HFFc6 (cell line): ENCODE results near the gene C20orf96. TPM values are rescaled to one million over a fixed set of nuclear protein-coding genes. Genes with fewer than 3 reads are reported as not detected.
"Not testable (repeated sequence)": the region's sequence is repeated elsewhere in the genome, so short reads cannot be mapped to it uniquely, and the experiment has no call there.

Experiments
- DNase-seq: peaks from one replicate; pipeline ENCODE4 v3.0.0-alpha.2; 2018
- H3K27ac Mint-ChIP-seq: 2 replicates; pipeline ENCODE4 v1.8.0; 2020; ENCODE audit warnings: mild to moderate bottlenecking, mixed read lengths
- H3K27me3 Mint-ChIP-seq: 2 replicates; pipeline ENCODE4 v1.8.0; 2021; ENCODE audit warnings: mild to moderate bottlenecking, moderate library complexity, mixed read lengths; ENCODE audit not compliant: insufficient read depth
- H3K36me3 Mint-ChIP-seq: 2 replicates; pipeline ENCODE4 v1.8.0; 2021; ENCODE audit warnings: low read depth, mixed read lengths
- H3K4me1 Mint-ChIP-seq: 2 replicates; pipeline ENCODE4 v1.8.0; 2020; ENCODE audit warnings: low read depth, mixed read lengths
- H3K4me3 Mint-ChIP-seq: 2 replicates; pipeline ENCODE4 v1.8.0; 2020; ENCODE audit warnings: mild to moderate bottlenecking, moderate library complexity, mixed read lengths
- H3K9me3 Mint-ChIP-seq: 2 replicates; pipeline ENCODE4 v1.8.0; 2020; ENCODE audit warnings: mild to moderate bottlenecking, mixed read lengths
- total RNA-seq, 6 experiments: library from RNA; stranded (reverse); fragmentation: NEBNext Ultra II Directional; extraction: Animal tissue kit (Norgen Biotek cat#: 25700); gene quantifications; 2 replicates in 1 of 6; 3 replicates in 5 of 6; pipeline ENCODE4 v1.2.3, GENCODE V29; 2021
- TF ChIP-seq, protein P1 (sequence below): fragments of 200-600 bp; sonication (generic); IDR thresholded peaks from 2 replicates; pipeline ENCODE4 v1.5.0; 2021; ENCODE audit warnings: antibody characterized with exemption, mild to moderate bottlenecking

Gene C20orf96
- total RNA-seq, 6 experiments from 2014 or later = 2.9 to 3.5 (median 3.2) TPM

GRCh38 chr20:237489-237888 is 53.1 kb downstream of the C20orf96 start:
- Mint-ChIP-seq H3K9me3 (no peaks in the 10 kb centered on the region), H3K4me1 (0 out of 2 replicates have a peak, but pooled peaks cover 5% of the 10 kb centered on the region), H3K27me3 (peaks cover 22% of the 10 kb centered on the region), H3K27ac (no peak overlapping the region), H3K36me3 (no peaks in the 10 kb centered on the region), H3K4me3 (no peak overlapping the region; the same call in 1 of the 2 replicates)
- no peak for DNase-seq
- TF ChIP-seq, protein P1, sequence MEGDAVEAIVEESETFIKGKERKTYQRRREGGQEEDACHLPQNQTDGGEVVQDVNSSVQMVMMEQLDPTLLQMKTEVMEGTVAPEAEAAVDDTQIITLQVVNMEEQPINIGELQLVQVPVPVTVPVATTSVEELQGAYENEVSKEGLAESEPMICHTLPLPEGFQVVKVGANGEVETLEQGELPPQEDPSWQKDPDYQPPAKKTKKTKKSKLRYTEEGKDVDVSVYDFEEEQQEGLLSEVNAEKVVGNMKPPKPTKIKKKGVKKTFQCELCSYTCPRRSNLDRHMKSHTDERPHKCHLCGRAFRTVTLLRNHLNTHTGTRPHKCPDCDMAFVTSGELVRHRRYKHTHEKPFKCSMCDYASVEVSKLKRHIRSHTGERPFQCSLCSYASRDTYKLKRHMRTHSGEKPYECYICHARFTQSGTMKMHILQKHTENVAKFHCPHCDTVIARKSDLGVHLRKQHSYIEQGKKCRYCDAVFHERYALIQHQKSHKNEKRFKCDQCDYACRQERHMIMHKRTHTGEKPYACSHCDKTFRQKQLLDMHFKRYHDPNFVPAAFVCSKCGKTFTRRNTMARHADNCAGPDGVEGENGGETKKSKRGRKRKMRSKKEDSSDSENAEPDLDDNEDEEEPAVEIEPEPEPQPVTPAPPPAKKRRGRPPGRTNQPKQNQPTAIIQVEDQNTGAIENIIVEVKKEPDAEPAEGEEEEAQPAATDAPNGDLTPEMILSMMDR = no peak

DNA sequence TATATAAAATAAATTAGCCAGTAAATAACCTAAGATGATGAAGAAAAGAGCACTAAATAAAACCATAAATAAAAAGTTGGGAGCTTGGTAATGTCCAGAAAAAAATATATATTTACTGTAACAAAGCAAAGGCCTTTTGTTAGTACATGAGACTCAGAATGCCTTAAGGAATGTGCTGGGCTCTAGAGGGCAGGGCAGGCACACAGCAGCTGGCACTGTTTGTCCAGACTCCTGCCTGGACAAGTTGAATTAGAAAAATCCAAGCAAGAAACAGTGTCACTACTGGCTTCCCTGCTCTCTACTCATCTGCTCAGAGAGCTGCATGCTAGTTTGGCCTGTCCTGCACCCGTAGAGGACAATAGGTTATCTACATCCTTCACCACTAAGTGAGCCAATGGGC is 54.7 kb downstream of the C20orf96 start:
- 0 out of 2 replicates have a peak, but pooled peaks cover 5% of the 10 kb centered on the region for H3K4me1 Mint-ChIP-seq
- H3K36me3 Mint-ChIP-seq = no peaks in the 10 kb centered on the region
- no peaks in the 10 kb centered on the region for H3K9me3 Mint-ChIP-seq
- peak; percentile 4 for DNase-seq
- H3K27me3 Mint-ChIP-seq = peaks cover 17% of the 10 kb centered on the region
- no peak overlapping the region for H3K4me3 Mint-ChIP-seq
- H3K27ac Mint-ChIP-seq = no peak overlapping the region
- TF ChIP-seq, protein P1 = peak; percentile 32; the same call in 1 of the 2 replicates

DNA sequence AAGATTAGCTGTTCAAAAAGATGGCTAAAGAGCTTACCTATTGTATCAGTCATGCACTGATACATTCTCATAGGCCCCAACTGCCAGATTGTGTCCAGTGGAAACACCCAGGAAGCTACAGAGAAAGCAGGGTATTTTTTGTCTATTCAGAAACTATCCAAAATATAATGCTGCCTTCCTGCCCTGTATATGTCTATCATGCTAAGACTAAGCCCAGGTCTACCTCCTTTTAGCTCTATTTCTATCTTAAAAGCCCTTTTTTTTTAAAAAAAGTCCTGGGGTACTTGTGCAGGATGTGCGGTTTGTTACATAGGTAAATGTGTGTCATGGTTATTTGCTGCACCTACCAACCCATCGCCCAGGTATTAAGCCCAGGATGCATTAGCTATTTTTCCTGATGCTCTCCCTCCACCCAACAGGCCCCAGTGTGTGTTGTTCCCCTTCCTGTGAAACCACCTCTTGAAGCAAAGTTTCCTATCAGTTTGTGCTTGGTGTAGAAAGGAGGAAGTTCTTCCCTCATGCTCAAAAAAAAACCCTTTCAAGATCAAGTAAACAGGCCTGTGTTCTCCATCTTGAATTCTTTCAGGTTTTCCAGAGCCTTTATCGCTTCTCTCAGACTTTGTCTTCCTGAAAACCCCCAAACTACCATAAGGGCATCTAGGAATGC is 63.0 kb downstream of the C20orf96 start:
- Mint-ChIP-seq H3K9me3 (no peaks in the 10 kb centered on the region), H3K36me3 (no peaks in the 10 kb centered on the region), H3K4me1 (no peaks in the 10 kb centered on the region), H3K27ac (no peak overlapping the region), H3K27me3 (no peaks in the 10 kb centered on the region; the same call in none of the 2 replicates), H3K4me3 (no peak overlapping the region)
- TF ChIP-seq, protein P1 = no peak
- no peak for DNase-seq

- Mint-ChIP-seq H3K27me3 (no peaks in the 10 kb centered on the region; the same call in none of the 2 replicates), H3K4me1 (no peaks in the 10 kb centered on the region), H3K27ac (no peak within 1 kb of the TSS), H3K4me3 (no peak within 1 kb of the TSS), H3K36me3 (no peaks in the 10 kb centered on the region), H3K9me3 (no peaks in the 10 kb centered on the region)
- TF ChIP-seq, protein P1 = no peak
- DNase-seq = no peak
Observed at GRCh38 chr20:226958-227357, 63.6 kb downstream of the C20orf96 start, which contains the start of gene DEFB129. Gene DEFB129 (plus strand): TSS chr20:227258. CDS start chr20:227289, 31 bp downstream.

DNA sequence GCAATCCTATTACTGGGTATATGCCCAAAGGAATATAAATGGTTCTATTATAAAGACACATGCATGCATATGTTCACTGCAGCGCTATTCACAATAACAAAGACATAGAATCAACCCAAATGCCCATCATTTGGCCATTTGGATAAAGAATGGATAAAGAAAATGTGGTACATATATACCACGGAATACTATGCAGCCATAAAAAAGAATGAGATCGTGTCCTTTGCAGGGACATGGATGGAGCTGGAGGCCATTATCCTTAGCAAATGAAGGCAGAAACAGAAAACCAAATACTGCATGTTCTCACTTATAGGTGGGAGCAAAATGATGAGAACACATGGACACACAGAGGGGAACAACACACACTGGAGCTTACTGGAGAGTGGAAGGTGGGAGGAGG is 64.7 kb downstream of the C20orf96 start:
- not testable (repeated sequence) for H3K4me1 Mint-ChIP-seq, H3K9me3 Mint-ChIP-seq, DNase-seq, H3K27me3 Mint-ChIP-seq, H3K36me3 Mint-ChIP-seq, H3K27ac Mint-ChIP-seq, H3K4me3 Mint-ChIP-seq

DNA sequence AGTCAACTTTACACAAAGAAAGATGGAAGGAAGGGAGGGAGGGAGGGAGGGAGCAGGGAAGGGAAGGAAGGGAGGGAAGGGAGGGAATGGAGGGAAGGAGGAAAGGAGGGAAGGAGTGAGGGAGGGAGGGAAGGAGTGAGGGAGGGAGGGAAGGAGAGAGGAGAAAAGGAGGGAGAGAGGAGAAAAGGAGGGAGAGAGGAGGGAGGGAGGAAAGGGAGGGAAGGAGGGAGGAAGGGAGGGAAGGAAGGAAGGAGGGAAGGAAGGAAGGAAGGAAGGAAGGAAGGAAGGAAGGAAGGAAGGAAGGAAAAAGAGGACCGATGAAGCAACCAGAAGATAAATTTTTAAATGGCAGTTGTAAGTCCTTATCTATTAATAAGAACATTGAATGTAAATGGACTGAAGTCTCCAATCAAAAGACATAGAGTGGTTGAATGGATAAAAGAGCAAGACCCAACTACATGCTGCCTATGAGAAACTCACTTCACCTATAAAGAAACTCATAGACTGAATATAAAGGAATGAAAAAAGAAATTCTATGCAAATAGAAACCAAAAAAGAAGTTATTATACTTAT is 69.2 kb downstream of the C20orf96 start:
- Mint-ChIP-seq H3K4me3 (no peak overlapping the region), H3K27me3 (peaks cover 2% of the 10 kb centered on the region; the same call in 1 of the 2 replicates), H3K4me1 (no peaks in the 10 kb centered on the region), H3K36me3 (no peaks in the 10 kb centered on the region), H3K9me3 (no peaks in the 10 kb centered on the region), H3K27ac (no peak overlapping the region)
- TF ChIP-seq, protein P1 = no peak
- DNase-seq = no peak
